ENCODE results near the gene AMDHD2.
"Not testable (repeated sequence)": the region's sequence is repeated elsewhere in the genome, so short reads cannot be mapped to it uniquely, and the experiment has no call there.

GRCh38 chr16:2568573-2568972, 48.4 kb downstream of the AMDHD2 start:
- TF ChIP-seq CTCF, POLR2A (IDR thresholded peaks at IDR 0.05): not testable (repeated sequence)
